Right renal cortex interstitium (tissue), 3 donors: Measurements from ENCODE around the gene WDR45B. TPM values are rescaled to one million over a fixed set of nuclear protein-coding genes. Genes with fewer than 3 reads are reported as not detected.

Experiments
- polyA plus RNA-seq, 3 donors: library from polyadenylated mRNA; unstranded; fragments of 120-200 nt; gene quantifications; one replicate each; pipeline ENCODE4 v1.2.1, GENCODE V29; 2013; ENCODE audit not compliant: insufficient read length in 3 of 3

The WDR45B gene
- polyA plus RNA-seq, 3 donors, result 88.7 to 98.3 (median 98.2) TPM

Other genes with a start within 250 kb of the WDR45B start
- gene HEXD, start 230.1 kb downstream of the WDR45B start, polyA plus RNA-seq, result 10 to 100 TPM; 25.8 to 29.9 (median 28.5) TPM
- gene OGFOD3, start 229.9 kb downstream of the WDR45B start, polyA plus RNA-seq, result 10 to 100 TPM; 21.6 to 23.7 (median 22.0) TPM
- 10 to 100 TPM; 40.6 to 44.6 (median 44.6) TPM for gene CYBC1, start 197.7 kb downstream of the WDR45B start, polyA plus RNA-seq
- gene NARF, start 189.7 kb downstream of the WDR45B start, polyA plus RNA-seq, result 10 to 100 TPM; 69.8 to 80.9 (median 79.2) TPM
- 10 to 100 TPM; 35.2 to 37.9 (median 36.0) TPM for gene FOXK2, start 128.7 kb downstream of the WDR45B start, polyA plus RNA-seq
- gene RAB40B, start 50.3 kb upstream of the WDR45B start, polyA plus RNA-seq, result 10 to 100 TPM; 15.1 to 17.4 (median 17.2) TPM
- 10 to 100 TPM; 38.9 to 42.4 (median 39.9) TPM for gene FN3KRP, start 68.3 kb upstream of the WDR45B start, polyA plus RNA-seq
- 10 to 100 TPM; 18.1 to 24.8 (median 24.3) TPM for gene FN3K, start 87.2 kb upstream of the WDR45B start, polyA plus RNA-seq
- 10 to 100 TPM; 54.0 to 58.6 (median 58.1) TPM for gene TBCD, start 103.6 kb upstream of the WDR45B start, polyA plus RNA-seq
- gene ZNF750, start 191.6 kb upstream of the WDR45B start, polyA plus RNA-seq, result 1 to 10 TPM; 1.2 to 1.8 (median 1.6) TPM